SK-N-SH (cell line): ENCODE results near the gene UNC79. TPM values are rescaled to one million over a fixed set of nuclear protein-coding genes. Genes with fewer than 3 reads are reported as not detected.
A peak's percentile ranks its signal among the peaks of the same experiment; 100 is the strongest.

ENCODE experiments used
- CTCF ChIA-PET: fragments of 300-600, 350-600 bp; formaldehyde crosslinking; extraction: SDS; loops from one replicate; lab custom pipeline; 2021; lab: Yijun Ruan, JAX
- POLR2A ChIA-PET: fragments of 350-600 bp; sonication (Branson Sonifier 250); formaldehyde crosslinking; extraction: SDS; loops from one replicate; lab custom pipeline; 2020; ENCODE audit warnings: antibody characterized with exemption, inconsistent platforms; lab: Yijun Ruan, JAX
- DNase-seq: peaks from one replicate; pipeline ENCODE4 v3.0.0; 2012
- H2AFZ ChIP-seq: fragments of 200-600 bp; sonication (generic); 2 replicates; pipeline ENCODE4 v1.8.1; 2016; ENCODE audit warnings: antibody characterized with exemption, mild to moderate bottlenecking, low read depth
- H3F3A ChIP-seq: fragments of 200-600 bp; sonication (generic); replicated peaks from 2 replicates; pipeline ENCODE3; 2016; ENCODE audit warnings: antibody characterized with exemption, mild to moderate bottlenecking; ENCODE audit not compliant: insufficient read depth
- H3K27ac ChIP-seq, 2 experiments: fragments of 200-500 bp in 1 of 2; fragments of 200-600 bp in 1 of 2; sonication (Bioruptor generic) in 1 of 2; sonication (generic), shearing (Covaris generic) in 1 of 2; 2 replicates each; pipeline versions ENCODE4 v1.5.1 to v1.6.1; 2014 to 2016; ENCODE audit warnings: low read depth in 2 of 2, inconsistent platforms in 1 of 2, low read length in 1 of 2, mild to moderate bottlenecking in 1 of 2, mixed read lengths in 1 of 2
- H3K27me3 ChIP-seq: fragments of 200-600 bp; sonication (generic), shearing (Covaris generic); 2 replicates; pipeline ENCODE4 v1.6.1; 2016; ENCODE audit warnings: mixed run types; ENCODE audit not compliant: insufficient read depth
- H3K36me3 ChIP-seq, 2 experiments: fragments of 200-500 bp in 1 of 2; fragments of 200-600 bp in 1 of 2; sonication (Bioruptor generic) in 1 of 2; sonication (generic) in 1 of 2; replicated peaks in 1 of 2; 2 replicates each; pipeline versions ENCODE3 to v1.5.1; 2014 to 2016; ENCODE audit warnings: low read length in 1 of 2, mild to moderate bottlenecking in 1 of 2; ENCODE audit not compliant: insufficient read depth in 2 of 2, control insufficient read depth in 1 of 2
- H3K4me1 ChIP-seq, 2 experiments: fragments of 200-500 bp in 1 of 2; fragments of 200-600 bp in 1 of 2; sonication (Bioruptor generic) in 1 of 2; sonication (generic), shearing (Covaris generic) in 1 of 2; 2 replicates each; pipeline versions ENCODE4 v1.5.1 to v1.6.1; 2014 to 2016; ENCODE audit warnings: low read depth in 1 of 2, low read length in 1 of 2, mixed run types in 1 of 2; ENCODE audit not compliant: insufficient read depth in 2 of 2, control insufficient read depth in 1 of 2
- H3K4me2 ChIP-seq: fragments of 200-600 bp; sonication (generic), shearing (Covaris generic); 2 replicates; pipeline ENCODE4 v1.6.1; 2017; ENCODE audit warnings: mixed run types
- H3K4me3 ChIP-seq, 2 experiments: fragments of 200-500 bp in 1 of 2; fragments of 200-600 bp in 1 of 2; sonication (Bioruptor generic) in 1 of 2; sonication (generic), shearing (Covaris generic) in 1 of 2; 2 replicates each; pipeline versions ENCODE4 v1.5.1 to v1.8.1; 2014 to 2016; ENCODE audit warnings: low read depth in 2 of 2, inconsistent platforms in 1 of 2, low read length in 1 of 2, mild to moderate bottlenecking in 1 of 2, mixed read lengths in 1 of 2, moderate library complexity in 1 of 2
- H3K79me2 ChIP-seq: fragments of 200-600 bp; sonication (generic); 2 replicates; pipeline ENCODE4 v1.8.1; 2017; ENCODE audit warnings: mild to moderate bottlenecking; ENCODE audit not compliant: insufficient read depth
- H3K9ac ChIP-seq: fragments of 200-600 bp; sonication (generic); 2 replicates; pipeline ENCODE4 v1.6.1; 2017; ENCODE audit warnings: mixed run types
- H3K9me2 ChIP-seq: fragments of 200-600 bp; sonication (generic); 2 replicates; pipeline ENCODE4 v1.6.1; 2017; ENCODE audit warnings: mixed run types
- H3K9me3 ChIP-seq: fragments of 200-600 bp; sonication (generic); 2 replicates; pipeline ENCODE4 v1.6.1; 2017; ENCODE audit warnings: mixed run types, mild to moderate bottlenecking, moderate library complexity
- H4K20me1 ChIP-seq: fragments of 200-600 bp; sonication (generic); 2 replicates; pipeline ENCODE4 v1.6.1; 2017; ENCODE audit warnings: mild to moderate bottlenecking, mixed run types; ENCODE audit not compliant: insufficient read depth
- CHD2 ChIP-seq: fragments of 150-350 bp; IDR thresholded peaks from 2 replicates; pipeline ENCODE4 v1.6.1; 2018; ENCODE audit warnings: low read length; ENCODE audit not compliant: partially characterized antibody
- CTCF ChIP-seq: fragments of 200-600 bp; sonication (generic); IDR thresholded peaks from 2 replicates; pipeline ENCODE4 v1.6.1; 2017; ENCODE audit warnings: antibody characterized with exemption, mild to moderate bottlenecking, moderate library complexity
- EP300 ChIP-seq, 2 experiments: IDR thresholded peaks; 2 replicates each; pipeline versions ENCODE4 v1.4.0 to v1.6.1; 2012; ENCODE audit warnings: borderline replicate concordance in 1 of 2, low read depth in 1 of 2, low read length in 1 of 2
- EZH2phosphoT487 ChIP-seq: fragments of 200-600 bp; sonication (generic); IDR thresholded peaks from 2 replicates; pipeline ENCODE4 v1.6.1; 2017; ENCODE audit warnings: low read depth, mixed run types, mild to moderate bottlenecking, antibody characterized with exemption, moderate library complexity, borderline replicate concordance
- FOSL2 ChIP-seq: IDR thresholded peaks from 2 replicates; pipeline ENCODE4 v1.4.0; 2012; ENCODE audit warnings: low read depth, mild to moderate bottlenecking, moderate library complexity, borderline replicate concordance
- FOXJ3 ChIP-seq: sonication (generic); formaldehyde crosslinking; IDR thresholded peaks from 2 replicates; pipeline ENCODE4 v1.5.1; 2020; ENCODE audit warnings: mild to moderate bottlenecking, missing genetic modification reagents
- FOXM1 ChIP-seq: IDR thresholded peaks from 2 replicates; pipeline ENCODE4 v1.4.0; 2012; ENCODE audit warnings: low read depth, mild to moderate bottlenecking
- GATA2 ChIP-seq: sonication (generic); formaldehyde crosslinking; IDR thresholded peaks from 2 replicates; pipeline ENCODE4 v1.5.0; 2020; ENCODE audit warnings: mild to moderate bottlenecking, missing genetic modification reagents
- RCOR1 ChIP-seq: fragments of 150-350 bp; IDR thresholded peaks from 2 replicates; pipeline ENCODE4 v1.6.1; 2017; ENCODE audit warnings: antibody characterized with exemption, low read length
- RFX5 ChIP-seq: IDR thresholded peaks from 2 replicates; pipeline ENCODE4 v1.6.1; 2012; ENCODE audit warnings: mild to moderate bottlenecking, improper control_type of control experiment, low read length
- RXRA ChIP-seq: IDR thresholded peaks from 2 replicates; pipeline ENCODE4 v1.4.0; 2012; ENCODE audit warnings: low read depth, mild to moderate bottlenecking, borderline replicate concordance
- SMC3 ChIP-seq: IDR thresholded peaks from 2 replicates; pipeline ENCODE4 v1.6.1; 2012; ENCODE audit warnings: low read depth, low read length, improper control_type of control experiment
- TAF1 ChIP-seq: IDR thresholded peaks from 2 replicates; pipeline ENCODE4 v1.6.1; 2012; ENCODE audit warnings: low read depth, mild to moderate bottlenecking, low read length, moderate library complexity, borderline replicate concordance
- TCF12 ChIP-seq: IDR thresholded peaks from 2 replicates; pipeline ENCODE4 v1.4.0; 2012
- TEAD4 ChIP-seq: IDR thresholded peaks from 2 replicates; pipeline ENCODE4 v1.4.0; 2012; ENCODE audit warnings: mild to moderate bottlenecking, borderline replicate concordance; ENCODE audit not compliant: insufficient read depth
- YY1 ChIP-seq: IDR thresholded peaks from 2 replicates; pipeline ENCODE4 v1.4.0; 2012; ENCODE audit warnings: low read depth, mild to moderate bottlenecking
- WGBS: methylation state at CpG from one replicate; pipeline ENCODE4 v1.1.6; 2017; ENCODE audit warnings: low lambda C conversion rate; 5-methylcytosine and 5-hydroxymethylcytosine counted together
- polyA plus RNA-seq, 3 experiments: library from polyadenylated mRNA; depleted of rRNA; stranded (reverse); fragments of >200 nt; gene quantifications; 2 replicates each; pipeline ENCODE4 v1.2.3, GENCODE V29; 2012
- TF ChIP-seq, protein P1 (sequence below): IDR thresholded peaks from 2 replicates; pipeline ENCODE4 v1.4.0; 2012; ENCODE audit warnings: low read depth, borderline replicate concordance
- TF ChIP-seq, protein P2 (sequence below): IDR thresholded peaks from 2 replicates; pipeline ENCODE4 v1.6.1; 2012; ENCODE audit warnings: mild to moderate bottlenecking, low read depth, low read length, moderate library complexity

The UNC79 gene
- polyA plus RNA-seq, 1 of the 3 experiments (the other 2 are of a cell fraction), result 0.10 TPM

DNA sequence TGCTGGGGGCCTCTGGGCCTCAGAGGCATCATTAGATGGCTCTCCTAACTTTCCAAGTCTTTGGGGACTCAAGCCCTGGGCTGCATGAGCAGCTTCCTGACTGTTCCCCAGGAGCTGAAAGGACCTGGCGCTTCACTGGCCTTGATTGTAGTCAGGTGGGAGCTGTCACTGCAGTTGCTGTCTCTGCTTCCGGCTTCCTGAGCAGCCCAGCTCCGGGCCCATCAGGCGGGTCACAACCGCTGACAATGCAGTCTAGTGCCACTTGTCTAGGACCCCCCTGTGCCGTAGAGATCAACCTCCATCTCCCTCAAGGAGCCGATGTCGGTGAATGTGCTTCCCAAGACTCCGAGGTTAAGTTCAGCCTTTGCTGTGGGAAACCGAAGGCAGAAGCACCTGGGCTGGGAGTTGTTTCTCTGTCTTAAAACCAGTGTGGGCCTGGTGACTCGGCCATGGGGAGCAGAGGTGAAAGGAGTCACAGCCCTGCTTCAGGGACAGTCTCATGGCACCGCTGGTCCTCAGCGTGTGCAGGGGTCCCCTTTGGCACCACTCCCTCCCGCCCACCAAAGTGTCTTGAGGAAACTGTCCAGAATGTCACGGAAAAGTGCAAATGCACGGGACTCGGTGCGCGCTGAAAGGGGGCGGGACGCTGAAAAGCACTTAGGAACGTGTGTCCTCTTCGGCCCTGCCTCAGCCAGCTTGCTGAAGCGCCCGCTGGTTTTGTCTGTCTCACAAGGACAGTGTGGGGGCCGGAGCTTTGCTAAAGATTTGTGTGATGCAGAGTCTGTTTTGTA lies 312.7 kb downstream of the UNC79 start:
- no peak overlapping the region for H3K4me3 ChIP-seq
- WGBS, result 73% methylated on average over 24 of the region's 26 CpGs
- no peak overlapping the region for H2AFZ ChIP-seq
- no peaks in the 10 kb centered on the region for H3K79me2 ChIP-seq
- no peaks in the 10 kb centered on the region for H3K9me2 ChIP-seq
- no peak overlapping the region for H3K27ac ChIP-seq
- no peaks in the 10 kb centered on the region for H3K9me3 ChIP-seq
- no peak overlapping the region for H3K4me2 ChIP-seq
- H4K20me1 ChIP-seq, result no peaks in the 10 kb centered on the region
- no peak overlapping the region for H3K9ac ChIP-seq
- TF ChIP-seq TCF12 (no peak), RXRA (no peak), RCOR1 (no peak)
- H3K36me3 ChIP-seq, result no peaks in the 10 kb centered on the region
- ChIA-PET CTCF (interaction anchor here (1.0 kb wide), 1 partner anchor 45 kb away, joined by 4 read pairs; the partner anchor contains the start of gene PRIMA1), POLR2A (no interaction called here)
- DNase-seq, result no peak
- H3K27me3 ChIP-seq, result no peaks in the 10 kb centered on the region
- H3K4me1 ChIP-seq, result peaks cover 0 to 62% of the 10 kb centered on the region in 2 experiments; a peak in 1 of 4 replicates
- H3F3A ChIP-seq, result no peaks in the 10 kb centered on the region

GRCh38 chr14:93744176-93744575 lies 313.4 kb downstream of the UNC79 start:
- H3K4me2 ChIP-seq, result no peak overlapping the region
- H3K27me3 ChIP-seq, result no peaks in the 10 kb centered on the region
- no peaks in the 10 kb centered on the region for H3K79me2 ChIP-seq
- no peak overlapping the region for H3K9ac ChIP-seq
- ChIA-PET POLR2A (no interaction called here), CTCF (no interaction called here)
- no peak for DNase-seq
- H2AFZ ChIP-seq, result no peak overlapping the region
- peak overlapping the region in 1 of 2 experiments; percentile 99; a peak in 1 of 4 replicates for H3K27ac ChIP-seq
- H3K4me1 ChIP-seq, result peaks cover 0 to 67% of the 10 kb centered on the region in 2 experiments; a peak in 1 of 4 replicates
- no peaks in the 10 kb centered on the region for H4K20me1 ChIP-seq
- H3K36me3 ChIP-seq, result no peaks in the 10 kb centered on the region
- H3K4me3 ChIP-seq, result no peak overlapping the region
- H3K9me3 ChIP-seq, result no peaks in the 10 kb centered on the region
- WGBS, result 28% methylated on average over 4 of the region's 14 CpGs
- no peaks in the 10 kb centered on the region for H3F3A ChIP-seq
- no peaks in the 10 kb centered on the region for H3K9me2 ChIP-seq
- TF ChIP-seq, protein P1, sequence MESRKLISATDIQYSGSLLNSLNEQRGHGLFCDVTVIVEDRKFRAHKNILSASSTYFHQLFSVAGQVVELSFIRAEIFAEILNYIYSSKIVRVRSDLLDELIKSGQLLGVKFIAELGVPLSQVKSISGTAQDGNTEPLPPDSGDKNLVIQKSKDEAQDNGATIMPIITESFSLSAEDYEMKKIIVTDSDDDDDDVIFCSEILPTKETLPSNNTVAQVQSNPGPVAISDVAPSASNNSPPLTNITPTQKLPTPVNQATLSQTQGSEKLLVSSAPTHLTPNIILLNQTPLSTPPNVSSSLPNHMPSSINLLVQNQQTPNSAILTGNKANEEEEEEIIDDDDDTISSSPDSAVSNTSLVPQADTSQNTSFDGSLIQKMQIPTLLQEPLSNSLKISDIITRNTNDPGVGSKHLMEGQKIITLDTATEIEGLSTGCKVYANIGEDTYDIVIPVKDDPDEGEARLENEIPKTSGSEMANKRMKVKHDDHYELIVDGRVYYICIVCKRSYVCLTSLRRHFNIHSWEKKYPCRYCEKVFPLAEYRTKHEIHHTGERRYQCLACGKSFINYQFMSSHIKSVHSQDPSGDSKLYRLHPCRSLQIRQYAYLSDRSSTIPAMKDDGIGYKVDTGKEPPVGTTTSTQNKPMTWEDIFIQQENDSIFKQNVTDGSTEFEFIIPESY, result no peak
- TF ChIP-seq FOXJ3 (CRISPR knock-in tag), result no peak
- no peak for TF ChIP-seq TAF1
- no peak for TF ChIP-seq RXRA
- TF ChIP-seq CHD2, result no peak
- TF ChIP-seq FOXM1, result no peak
- no peak for TF ChIP-seq EZH2phosphoT487
- no peak for TF ChIP-seq YY1
- TF ChIP-seq, protein P2, sequence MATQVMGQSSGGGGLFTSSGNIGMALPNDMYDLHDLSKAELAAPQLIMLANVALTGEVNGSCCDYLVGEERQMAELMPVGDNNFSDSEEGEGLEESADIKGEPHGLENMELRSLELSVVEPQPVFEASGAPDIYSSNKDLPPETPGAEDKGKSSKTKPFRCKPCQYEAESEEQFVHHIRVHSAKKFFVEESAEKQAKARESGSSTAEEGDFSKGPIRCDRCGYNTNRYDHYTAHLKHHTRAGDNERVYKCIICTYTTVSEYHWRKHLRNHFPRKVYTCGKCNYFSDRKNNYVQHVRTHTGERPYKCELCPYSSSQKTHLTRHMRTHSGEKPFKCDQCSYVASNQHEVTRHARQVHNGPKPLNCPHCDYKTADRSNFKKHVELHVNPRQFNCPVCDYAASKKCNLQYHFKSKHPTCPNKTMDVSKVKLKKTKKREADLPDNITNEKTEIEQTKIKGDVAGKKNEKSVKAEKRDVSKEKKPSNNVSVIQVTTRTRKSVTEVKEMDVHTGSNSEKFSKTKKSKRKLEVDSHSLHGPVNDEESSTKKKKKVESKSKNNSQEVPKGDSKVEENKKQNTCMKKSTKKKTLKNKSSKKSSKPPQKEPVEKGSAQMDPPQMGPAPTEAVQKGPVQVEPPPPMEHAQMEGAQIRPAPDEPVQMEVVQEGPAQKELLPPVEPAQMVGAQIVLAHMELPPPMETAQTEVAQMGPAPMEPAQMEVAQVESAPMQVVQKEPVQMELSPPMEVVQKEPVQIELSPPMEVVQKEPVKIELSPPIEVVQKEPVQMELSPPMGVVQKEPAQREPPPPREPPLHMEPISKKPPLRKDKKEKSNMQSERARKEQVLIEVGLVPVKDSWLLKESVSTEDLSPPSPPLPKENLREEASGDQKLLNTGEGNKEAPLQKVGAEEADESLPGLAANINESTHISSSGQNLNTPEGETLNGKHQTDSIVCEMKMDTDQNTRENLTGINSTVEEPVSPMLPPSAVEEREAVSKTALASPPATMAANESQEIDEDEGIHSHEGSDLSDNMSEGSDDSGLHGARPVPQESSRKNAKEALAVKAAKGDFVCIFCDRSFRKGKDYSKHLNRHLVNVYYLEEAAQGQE, result no peak
- no peak for TF ChIP-seq FOSL2
- TF ChIP-seq RFX5, result no peak
- no peak for TF ChIP-seq TEAD4
- TF ChIP-seq RCOR1, result no peak
- TF ChIP-seq CTCF, result no peak
- no peak for TF ChIP-seq SMC3
- no peak for TF ChIP-seq GATA2 (CRISPR knock-in tag)
- no peak for TF ChIP-seq EP300 (IDR thresholded peaks at IDR 0.05; ENCODE audit: borderline replicate concordance in 1 of 2, low read depth in 1 of 2, low read length in 1 of 2)
